Uterine smooth muscle cell (primary cell): ENCODE measurements around the gene RFPL2. TPM values are rescaled to one million over a fixed set of nuclear protein-coding genes. Genes with fewer than 3 reads are reported as not detected.

Source experiments
- total RNA-seq: library from RNA; depleted of rRNA; stranded (reverse); fragments of >200 nt; gene quantifications from 2 replicates; pipeline ENCODE4 v1.2.3, GENCODE V29; 2014

The RFPL2 gene
- total RNA-seq = not detected in 2 replicates

GRCh38 chr22:32204856-32205722 is at the start of gene RFPL2:
Gene RFPL2, minus strand, starts transcription at chr22:32205073. Its CDS starts 2,622 bp downstream, at chr22:32202451.

GRCh38 chr22:32158712-32159533 is 46.0 kb downstream of the RFPL2 start, which contains the start of gene C22orf42:
Gene C22orf42, minus strand, starts transcription at chr22:32159303. Its CDS starts 88 bp downstream, at chr22:32159215.

Other genes starting within 250 kb of the RFPL2 start
- gene SLC5A1, start 161.8 kb downstream of the RFPL2 start, total RNA-seq = not detected in 2 replicates
- gene C22orf42, start 45.8 kb downstream of the RFPL2 start, total RNA-seq = not detected in 2 replicates
- 0.11 and 0.37 TPM in 2 replicates for gene SLC5A4, start 50.3 kb upstream of the RFPL2 start, total RNA-seq
- not detected in 2 replicates for gene RFPL3, start 152.8 kb upstream of the RFPL2 start, total RNA-seq
- 140 and 184 TPM in 2 replicates for gene RTCB, start 207.2 kb upstream of the RFPL2 start, total RNA-seq